HG02884 (cell line): ENCODE data around the gene DACT2.
"Not testable (repeated sequence)": the region's sequence is repeated elsewhere in the genome, so short reads cannot be mapped to it uniquely, and the experiment has no call there.

Experiments used
- ATAC-seq: cut with Tn5 transposase; IDR thresholded peaks from one replicate; pipeline ENCODE4 v1.9.1; 2021; ENCODE audit warnings: mild to moderate bottlenecking, moderate library complexity; ENCODE audit not compliant: unreplicated experiment

Gene DACT2

DNA sequence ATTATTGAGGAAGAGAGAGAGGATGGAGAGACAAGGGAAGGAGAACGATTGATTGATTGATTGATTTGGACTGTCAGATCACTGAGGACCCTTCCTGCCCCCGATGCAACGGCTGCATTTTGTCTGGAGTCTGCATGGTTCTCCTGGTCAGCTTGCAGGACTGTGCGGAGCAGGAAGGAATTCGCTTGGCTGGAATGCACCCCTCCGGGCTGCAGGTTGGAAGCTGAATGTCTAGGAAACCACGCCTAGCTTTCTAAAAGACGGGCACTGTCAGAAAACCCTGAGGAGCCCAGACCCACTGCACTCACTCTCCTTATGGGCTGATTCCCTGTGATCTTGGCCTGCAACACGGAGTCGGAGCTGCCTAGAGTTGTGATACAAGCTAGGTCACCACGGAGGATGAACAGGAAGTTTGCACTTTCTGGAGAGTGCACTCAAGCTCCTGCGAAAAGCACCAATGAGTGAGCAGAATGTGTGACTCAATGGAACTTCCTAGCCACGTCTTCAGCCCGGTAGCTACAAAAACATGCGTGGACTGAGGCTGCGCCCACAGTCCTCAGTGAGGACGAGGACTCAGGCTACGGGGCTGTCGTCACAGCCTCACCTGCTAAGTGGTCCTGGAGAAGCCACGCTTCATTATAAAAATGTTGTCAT lies 14.4 kb downstream of the DACT2 start:
- no peak for ATAC-seq

DNA sequence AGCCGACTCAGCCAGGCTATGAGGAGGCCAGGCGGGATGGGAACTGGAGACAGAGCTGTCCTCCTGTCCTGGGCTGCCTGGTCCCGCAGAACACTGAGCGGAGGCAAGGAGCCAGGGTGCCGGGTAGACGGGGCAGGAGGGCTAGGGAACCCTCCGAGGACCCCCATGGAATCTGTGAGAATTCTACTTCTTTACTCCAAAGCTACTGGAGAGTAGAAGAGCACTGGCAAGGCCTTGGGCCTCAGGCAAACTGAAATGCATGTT lies 14.9 kb downstream of the DACT2 start:
- no peak for ATAC-seq

DNA sequence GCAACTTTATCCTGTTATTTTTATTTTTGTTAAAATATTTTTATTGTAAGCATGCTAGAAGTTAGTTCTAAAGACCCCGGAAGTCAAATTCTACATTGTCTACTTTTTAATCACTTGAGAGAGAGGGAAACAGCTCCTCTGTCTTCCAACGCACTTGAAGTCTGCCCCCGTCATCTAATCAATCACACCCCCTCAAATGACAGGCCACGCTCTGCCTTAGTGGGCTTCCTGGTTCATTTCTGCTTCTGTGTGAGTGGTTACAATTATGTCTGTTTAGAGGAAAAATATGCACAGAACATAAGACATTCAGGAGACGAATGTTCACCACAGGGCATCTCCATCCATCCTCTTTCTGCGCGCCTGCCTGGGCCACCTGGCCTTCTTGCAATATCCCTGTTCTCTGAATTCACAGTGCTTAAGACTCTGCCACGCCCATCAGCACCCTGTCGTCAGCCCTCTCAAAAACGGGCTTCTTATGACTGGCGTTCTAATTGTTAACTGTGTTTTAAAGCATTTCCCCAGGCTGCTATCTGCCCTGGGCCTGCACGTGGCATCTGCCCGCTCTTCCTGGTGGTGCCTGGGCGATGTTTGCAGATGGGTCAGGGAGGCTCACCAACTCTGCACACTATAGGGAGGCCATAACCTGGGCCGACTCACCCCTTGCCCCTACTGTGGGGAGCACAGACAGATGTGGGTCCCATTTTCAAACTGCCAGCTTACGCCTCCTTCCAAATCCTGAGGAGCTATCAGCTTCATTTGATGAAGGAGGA lies 15.4 kb downstream of the DACT2 start:
- ATAC-seq: no peak

DNA sequence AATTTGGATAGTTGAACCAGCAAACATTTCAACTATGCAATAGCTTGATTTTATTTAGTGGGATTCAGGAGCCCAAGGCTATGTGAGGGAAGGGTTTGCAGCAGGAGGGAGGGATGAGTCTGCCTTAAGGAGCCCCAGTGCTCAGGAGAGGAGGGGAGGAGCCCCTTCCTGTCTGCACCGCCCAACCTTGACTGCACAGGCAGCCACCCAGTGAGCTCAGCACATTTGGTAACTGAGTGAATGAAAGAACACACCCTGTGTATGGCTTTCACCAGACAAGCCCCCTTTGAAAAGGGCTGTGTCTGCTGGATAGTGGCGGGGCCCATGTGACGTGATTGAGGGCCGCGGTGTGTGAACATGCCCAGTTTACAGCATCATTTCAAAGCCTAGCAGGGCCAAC lies 17.0 kb downstream of the DACT2 start:
- no peak for ATAC-seq

DNA sequence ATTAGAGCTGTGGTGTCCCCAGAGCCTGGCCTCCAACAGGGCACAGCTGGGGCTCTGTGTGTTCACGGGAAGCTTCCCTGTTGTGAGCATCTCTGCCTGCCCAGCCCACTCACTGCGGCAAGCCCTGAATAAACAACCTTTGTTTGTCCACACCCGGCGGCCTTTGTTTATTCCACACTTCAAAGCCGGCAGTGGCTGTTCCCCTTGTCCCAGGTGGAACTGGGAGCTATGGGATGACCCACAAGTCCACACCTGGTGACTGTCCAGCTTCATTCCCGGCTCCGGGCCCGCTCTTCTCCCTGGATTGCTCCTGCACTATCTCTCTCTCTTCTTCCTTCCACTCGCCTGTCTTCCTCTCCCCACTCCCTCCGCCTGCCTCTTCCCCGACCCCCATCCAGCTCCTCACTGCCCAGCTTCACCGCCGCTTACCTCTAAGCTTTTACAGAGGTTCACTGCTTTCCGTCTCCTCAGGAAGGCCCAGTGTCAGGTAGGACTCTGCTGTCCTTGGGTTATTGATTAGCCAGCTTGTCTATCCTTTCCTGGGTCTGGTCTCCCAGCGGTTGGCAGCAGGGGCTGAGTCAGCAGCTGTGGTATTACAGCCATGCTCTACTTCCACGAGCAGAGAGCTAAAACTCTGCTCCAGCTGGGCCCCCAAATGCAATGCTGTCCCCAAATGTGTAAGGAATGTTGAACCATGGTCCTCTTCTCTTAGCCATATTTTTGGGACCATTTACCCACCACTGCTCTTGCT lies 17.8 kb downstream of the DACT2 start:
- no peak for ATAC-seq

DNA sequence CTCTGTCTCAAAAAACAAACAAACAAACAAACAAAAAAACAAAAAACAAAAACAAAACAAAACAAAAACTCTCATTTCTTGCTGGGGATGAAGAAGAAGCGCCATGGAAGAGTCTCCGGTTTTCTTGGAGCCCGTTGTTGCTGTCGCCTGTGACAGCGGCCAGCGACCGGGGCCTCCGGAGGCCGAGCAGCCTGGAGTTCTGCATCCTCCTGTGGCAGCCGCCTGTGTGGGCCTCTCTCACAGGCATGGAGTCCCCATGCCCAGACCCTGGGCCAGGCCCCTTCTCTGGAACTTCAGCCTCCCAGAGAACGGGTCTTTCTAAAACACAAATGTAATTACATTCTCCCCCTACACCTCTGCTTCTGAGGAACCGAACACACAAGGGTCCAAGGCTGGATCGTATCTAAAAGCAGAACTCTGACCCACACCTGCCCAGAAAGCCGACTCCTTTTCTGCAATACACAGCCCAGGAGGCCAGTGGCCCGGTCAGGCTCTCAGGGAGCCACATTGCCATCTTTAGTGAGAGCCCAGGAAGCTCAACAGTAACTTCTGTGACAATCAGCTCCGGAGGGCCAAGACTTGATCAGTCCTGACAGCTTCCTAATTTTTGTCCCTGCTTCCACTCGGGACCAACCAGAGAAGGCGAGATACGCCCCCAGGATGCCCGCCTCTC lies 18.5 kb downstream of the DACT2 start:
- no peak for ATAC-seq

DNA sequence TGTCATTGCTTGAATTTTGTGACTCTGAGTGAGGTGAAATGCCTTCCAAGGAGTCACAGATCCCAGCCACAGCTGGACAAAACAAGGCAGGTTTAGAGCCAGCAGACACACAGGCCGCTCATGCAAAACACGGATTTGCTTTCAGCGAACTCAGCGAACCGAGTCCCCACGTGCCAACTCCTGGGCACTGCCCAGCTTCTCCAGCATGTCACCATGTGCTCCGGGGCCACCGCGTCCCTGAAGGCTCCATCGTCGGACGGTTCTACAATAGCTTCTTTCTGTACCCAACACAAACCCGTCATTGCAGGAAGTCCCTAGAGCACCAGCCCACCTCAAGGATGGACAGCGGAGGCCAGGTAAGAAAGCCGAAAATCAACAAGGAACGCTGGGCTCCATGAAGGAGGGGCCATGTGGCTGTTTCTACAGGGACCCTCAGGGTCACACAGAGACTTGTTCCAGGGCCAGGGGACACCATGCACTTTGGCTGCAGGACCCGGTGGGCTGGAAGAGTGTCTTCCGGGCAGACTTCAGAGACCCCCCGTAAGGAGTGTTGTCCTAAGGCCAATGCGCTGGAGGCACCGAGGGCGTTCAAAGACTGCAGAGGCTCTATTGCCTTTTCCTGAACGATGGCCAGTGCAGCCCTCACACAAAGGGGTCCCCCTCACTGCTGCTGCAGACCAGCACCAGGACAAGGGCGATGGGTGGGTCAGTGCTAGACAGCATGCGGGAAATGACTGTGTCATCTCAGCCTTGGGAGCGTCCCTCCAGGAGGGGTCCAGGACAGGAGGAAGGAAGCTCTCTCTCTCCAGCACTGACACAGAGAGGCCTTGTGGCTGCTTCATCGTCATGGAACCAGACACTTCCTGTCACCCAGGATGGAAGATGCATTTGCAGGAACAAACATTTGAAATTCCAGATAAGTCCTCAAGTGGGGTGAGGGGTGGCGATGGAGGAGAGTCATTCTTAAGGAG lies 19.8 kb downstream of the DACT2 start:
- ATAC-seq: no peak

DNA sequence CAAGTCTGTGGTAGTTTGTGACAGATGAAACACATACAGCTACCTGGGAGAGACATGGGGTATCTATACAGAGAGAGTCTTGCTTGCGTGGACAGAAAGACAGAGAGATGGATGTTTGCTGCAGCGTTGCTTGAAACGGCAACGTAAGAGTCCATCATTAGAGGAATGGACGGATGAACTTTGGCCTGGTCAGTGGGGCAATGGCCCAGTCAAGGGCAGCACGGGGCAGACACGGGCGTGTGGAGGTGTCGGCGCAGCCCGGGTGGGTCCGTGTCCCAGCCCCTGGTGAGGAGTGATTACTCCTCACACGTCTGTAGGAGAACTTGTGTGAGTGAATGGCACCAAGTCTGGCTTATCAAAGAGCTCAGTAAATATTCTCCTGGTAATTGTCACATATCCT lies 21.9 kb downstream of the DACT2 start:
- ATAC-seq: no peak

DNA sequence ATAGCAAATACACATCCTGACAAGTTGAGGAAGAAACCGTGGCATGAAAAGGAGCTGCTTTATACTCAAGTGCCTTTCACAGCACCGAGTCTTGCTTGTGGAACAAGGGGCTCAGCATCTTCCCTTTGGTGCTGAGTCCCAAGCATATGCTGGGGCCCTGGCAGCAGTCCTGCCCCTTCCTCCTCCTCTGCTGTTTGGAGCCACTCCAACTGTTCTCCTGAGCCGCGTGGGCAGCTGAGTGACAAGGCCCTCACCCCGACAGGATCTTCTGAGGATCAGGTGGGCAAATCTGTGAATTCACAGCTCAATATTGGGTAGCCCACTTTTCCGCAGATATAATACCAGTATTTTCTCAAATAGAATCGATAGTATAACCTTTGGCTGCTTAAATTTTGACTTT lies 24.7 kb downstream of the DACT2 start:
- ATAC-seq: no peak

DNA sequence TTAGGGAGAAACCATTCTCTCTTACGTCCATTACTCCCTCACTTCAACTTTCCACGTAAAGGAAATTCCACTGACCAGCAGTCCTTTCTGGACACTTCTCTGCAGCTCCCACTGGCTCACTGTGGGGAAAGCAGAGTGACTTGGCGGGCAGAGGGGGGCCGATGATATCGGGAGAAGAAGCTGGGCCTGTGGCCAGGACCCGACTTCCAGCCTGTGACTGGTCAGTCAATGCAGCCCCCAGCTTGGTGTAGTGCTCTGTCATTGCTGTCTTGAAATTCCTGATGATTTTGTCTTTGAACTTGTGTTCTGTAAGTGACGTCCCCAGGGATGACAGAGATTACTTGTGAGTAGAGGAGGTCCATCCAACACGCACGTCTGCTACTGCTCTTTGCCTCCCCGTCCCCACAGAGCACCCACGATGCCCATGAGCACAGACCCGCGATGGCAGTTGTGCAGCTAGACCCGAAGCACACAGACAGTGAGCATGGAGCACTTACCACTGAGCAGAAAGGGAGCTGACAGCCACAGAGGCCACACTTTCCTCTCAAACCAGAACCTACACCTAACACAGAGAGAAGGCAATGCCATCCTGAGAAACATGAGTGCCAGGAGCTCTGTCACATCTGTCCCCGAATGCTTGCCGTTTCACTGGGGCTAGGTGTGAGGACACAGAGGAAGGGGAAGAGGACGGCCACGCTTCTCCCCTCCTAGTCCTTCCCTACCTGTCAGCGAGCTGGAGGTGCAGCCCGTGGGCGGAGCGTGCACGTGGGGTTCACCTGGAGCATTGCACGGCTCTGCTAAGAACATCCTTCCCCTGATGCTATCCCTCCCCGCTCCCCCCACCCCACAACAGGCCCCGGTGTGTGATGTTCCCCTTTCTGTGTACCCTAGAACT lies 25.7 kb downstream of the DACT2 start:
- no peak for ATAC-seq

DNA sequence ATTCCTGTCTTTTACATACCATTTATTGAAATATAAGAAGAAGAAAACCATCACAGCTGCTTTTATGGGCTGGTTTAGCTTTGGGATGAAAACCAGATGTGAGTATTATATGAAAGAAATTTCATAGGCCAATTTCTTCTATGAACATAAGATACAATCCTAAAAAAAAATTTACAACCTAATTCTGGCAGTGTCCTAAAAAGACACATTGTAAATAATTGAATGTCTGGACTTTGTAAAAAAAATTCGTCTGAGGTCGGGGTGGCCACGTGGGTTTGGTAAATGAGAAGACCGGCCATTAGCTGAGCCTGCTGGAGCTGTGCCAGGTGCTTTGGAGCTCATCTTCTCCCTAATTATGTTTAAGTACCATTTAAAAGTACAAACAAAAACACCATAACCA lies 26.8 kb downstream of the DACT2 start:
- no peak for ATAC-seq

DNA sequence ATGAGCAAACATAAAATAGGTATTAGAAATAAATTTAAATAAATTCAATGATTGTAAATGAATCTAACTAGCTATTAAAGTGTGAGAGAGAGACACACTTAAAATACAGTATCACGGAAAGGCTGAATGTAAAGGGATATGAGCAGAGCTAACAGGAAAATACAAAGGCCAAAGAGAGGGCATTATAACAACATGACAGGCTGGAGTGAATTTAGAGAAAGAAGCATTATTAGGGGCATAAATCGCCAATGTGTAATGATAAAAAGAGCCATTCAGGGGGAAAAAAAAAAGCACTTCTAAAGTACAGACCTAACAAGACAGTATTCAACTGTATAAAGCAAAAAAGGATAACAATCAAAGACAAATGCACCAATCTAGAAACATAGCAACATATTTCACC lies 28.1 kb downstream of the DACT2 start:
- ATAC-seq: no peak

DNA sequence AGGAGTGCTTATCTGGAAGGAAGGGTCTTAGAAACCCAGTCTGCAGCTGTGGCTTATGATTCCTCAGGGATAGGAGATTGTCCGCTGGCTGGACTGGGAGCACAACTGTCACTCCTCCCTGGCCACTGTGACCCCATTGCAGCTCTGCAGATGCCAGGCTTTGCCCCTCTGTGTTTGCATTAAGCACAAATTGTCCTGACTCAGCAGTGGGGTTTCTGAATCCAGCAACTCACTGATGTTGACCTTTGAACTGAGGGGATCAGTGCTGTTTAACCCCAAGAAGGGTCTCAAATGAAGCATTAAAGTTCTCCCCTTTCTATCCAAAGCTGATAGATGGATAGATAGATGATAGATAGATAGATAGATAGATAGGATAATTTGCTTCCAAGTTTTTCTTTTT lies 29.5 kb downstream of the DACT2 start:
- ATAC-seq: no peak

DNA sequence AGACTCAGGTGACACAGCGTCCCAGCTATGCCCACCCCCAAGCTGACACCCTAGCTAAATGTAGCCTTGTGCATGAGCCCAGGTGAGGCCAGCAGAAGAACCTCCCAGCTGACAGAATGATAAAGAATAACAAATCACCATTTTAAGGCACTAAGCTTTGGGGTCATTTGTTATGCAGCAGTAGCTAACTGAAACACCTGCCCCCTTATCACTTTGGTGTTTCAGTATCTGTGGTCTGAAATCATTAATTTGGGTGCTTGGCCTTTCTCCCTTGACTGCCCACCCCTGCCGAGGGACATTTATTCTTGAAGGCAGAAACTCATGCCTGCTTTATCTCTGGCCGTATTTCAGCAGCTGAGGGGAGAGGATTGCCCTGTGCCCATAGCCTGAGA lies 30.0 kb downstream of the DACT2 start:
- no peak for ATAC-seq

DNA sequence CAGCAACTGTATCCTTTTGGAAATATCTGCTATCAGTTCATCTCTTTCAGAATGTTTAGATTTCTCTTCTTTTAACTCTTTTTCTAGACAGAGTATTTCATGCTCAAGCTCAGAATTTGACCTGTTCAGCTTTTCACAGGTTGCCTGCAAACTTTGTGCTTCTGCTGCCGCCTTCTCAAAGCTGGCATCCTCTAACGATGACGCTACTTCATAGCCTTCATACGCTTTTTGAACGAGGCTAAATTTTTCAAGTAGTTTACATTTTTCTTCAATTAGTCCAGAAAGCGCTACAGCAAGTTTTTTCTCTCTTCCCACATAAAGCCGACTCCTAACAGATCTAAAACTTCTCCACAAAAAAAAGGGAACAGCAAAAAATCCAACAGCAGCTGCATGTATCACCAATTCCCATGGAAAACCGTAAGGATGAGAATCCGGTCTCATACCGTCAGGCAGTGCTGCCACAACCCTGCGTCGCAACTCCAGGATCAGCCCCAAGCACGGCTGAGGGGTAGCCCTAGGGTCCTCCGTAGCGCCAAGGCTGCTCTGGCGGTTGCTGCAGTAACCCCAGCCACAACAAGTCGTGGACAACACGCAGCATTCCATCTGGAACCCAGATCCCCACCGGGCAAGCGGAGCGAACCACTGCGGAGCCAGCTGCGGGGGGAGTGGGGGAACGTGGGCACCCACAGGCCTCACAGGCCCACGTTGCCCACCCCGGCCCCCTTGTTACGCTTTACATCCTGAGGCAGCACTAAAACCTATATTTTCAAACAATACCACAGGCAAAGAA lies 30.6 kb downstream of the DACT2 start:
- no peak for ATAC-seq

DNA sequence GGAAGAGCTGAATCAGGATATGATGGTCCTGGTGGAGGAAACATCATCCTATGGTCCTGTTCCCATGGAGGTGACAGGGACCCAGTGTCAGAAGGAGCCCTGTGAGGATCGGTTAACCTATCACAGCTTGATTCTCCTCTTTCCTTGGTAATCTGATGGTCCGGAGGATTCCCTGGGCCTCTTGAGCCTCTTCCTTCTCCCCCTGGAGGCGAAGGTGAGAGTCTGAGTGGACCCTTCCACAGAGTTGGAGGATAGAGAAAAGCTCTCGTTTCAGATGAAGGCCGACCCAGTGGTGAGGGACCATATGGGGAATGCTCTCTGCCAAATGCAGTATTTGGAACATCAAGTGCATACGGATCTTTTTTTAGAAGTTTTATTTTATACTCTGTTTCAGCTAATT lies 32.1 kb downstream of the DACT2 start:
- not testable (repeated sequence) for ATAC-seq

DNA sequence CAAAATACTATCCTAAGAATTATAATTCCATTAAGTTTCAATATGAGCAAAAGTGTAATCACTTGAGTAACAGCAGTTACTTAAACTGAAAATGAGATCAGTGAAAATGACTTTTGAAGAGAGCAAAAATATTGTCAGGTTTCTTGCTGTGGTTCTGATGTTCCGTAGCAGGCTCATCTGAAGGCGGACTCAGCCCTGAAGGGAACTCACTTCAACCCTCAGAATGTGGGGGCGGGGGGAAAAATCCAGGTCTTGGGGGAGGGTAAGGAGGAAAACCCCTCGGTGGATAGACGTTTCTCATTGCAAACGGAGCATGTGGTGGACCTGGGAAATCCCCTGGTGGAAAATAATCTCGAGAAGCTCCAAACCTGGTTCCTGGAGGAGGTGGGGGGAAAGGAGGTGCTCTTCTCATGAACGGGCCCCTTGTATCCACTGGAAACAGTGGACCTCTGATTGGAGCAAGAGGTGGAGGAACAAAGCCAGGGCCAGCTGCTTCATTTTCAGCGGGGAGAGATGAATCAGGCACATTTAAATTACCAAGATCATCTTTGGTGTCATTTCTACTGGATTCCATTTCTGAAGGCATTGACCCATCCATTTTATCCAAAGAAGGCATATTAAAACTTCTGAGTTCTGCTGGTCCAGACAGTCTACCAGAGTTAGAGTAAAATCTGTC lies 32.7 kb downstream of the DACT2 start:
- not testable (repeated sequence) for ATAC-seq

DNA sequence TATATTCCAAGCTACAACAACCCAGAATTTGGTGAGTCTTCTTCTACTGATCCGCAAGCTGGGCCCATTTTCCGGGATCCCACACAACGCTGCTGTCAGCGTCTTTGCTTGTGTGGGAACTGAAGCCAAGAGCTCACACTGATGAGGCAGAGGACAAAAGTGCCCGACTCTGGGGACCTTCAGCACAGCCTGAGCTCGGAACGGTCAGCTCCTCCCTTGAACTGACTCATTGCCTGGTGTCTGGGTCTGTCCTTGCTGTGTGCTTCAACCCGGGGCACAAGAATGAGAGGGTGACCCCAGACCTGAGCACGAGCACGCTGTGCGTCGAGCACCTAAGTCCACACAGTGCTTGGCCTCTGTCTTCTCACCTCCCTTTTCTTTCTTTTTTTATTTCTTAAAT lies 33.5 kb downstream of the DACT2 start:
- ATAC-seq: no peak
